ENCODE data around the gene GRAMD2B.

GRAMD2B gene

DNA sequence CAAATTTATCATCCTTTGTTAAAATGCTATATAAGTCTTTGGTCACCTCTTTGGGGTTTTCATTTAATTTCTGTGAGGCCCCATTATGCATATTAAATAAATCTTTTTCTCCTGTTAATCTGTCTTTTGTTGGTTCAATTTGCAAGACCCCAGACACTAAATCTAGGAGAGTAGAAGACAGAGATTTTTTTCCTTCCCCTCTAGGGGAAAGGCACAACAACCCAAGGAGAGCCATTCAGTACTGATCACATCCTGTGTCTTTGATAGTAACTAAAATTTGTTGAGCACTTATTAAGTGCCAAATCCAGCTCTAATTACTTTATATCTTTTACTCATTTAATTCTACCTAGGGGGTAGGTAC lies 97.4 kb downstream of the GRAMD2B start:
- no peak overlapping the region for H3K4me3 ChIP-seq (ENCODE audit: low read depth, low read length)
- TF ChIP-seq, protein P1, sequence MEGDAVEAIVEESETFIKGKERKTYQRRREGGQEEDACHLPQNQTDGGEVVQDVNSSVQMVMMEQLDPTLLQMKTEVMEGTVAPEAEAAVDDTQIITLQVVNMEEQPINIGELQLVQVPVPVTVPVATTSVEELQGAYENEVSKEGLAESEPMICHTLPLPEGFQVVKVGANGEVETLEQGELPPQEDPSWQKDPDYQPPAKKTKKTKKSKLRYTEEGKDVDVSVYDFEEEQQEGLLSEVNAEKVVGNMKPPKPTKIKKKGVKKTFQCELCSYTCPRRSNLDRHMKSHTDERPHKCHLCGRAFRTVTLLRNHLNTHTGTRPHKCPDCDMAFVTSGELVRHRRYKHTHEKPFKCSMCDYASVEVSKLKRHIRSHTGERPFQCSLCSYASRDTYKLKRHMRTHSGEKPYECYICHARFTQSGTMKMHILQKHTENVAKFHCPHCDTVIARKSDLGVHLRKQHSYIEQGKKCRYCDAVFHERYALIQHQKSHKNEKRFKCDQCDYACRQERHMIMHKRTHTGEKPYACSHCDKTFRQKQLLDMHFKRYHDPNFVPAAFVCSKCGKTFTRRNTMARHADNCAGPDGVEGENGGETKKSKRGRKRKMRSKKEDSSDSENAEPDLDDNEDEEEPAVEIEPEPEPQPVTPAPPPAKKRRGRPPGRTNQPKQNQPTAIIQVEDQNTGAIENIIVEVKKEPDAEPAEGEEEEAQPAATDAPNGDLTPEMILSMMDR (conservative IDR thresholded peaks at IDR 0.05; ENCODE audit: low read depth, low read length) = no peak
- no peak for DNase-seq (ENCODE audit: low read depth)

DNA sequence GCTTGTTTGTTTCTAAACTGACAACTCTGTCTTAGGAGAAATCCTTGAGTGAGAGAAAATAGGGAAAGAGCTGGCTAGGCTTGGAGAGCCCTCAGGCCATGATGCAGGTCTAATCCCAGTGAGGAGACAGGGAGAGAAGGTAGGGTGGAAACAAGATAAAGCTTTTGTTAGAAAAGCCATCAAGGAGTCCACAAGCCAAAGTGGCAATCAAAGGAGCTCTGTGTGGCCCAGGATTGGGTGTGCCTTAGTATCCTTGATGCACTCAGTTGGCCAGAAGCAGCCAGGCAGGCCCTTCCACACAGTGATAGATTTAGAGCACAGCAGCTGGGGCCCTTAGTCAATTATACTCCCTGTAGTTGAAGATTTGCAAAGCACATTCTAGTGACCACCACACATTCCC lies 97.9 kb downstream of the GRAMD2B start:
- TF ChIP-seq, protein P1 (conservative IDR thresholded peaks at IDR 0.05; ENCODE audit: low read depth, low read length) = no peak
- no peak overlapping the region for H3K4me3 ChIP-seq (ENCODE audit: low read depth, low read length)
- no peak for DNase-seq (ENCODE audit: low read depth)

GRCh38 chr5:126523818-126524510 lies 100.8 kb downstream of the GRAMD2B start:
- no peak overlapping the region for H3K4me3 ChIP-seq (ENCODE audit: low read depth, low read length)
- peak; percentile 54 for DNase-seq (ENCODE audit: low read depth)
- TF ChIP-seq, protein P1 (conservative IDR thresholded peaks at IDR 0.05; ENCODE audit: low read depth, low read length) = no peak

DNA sequence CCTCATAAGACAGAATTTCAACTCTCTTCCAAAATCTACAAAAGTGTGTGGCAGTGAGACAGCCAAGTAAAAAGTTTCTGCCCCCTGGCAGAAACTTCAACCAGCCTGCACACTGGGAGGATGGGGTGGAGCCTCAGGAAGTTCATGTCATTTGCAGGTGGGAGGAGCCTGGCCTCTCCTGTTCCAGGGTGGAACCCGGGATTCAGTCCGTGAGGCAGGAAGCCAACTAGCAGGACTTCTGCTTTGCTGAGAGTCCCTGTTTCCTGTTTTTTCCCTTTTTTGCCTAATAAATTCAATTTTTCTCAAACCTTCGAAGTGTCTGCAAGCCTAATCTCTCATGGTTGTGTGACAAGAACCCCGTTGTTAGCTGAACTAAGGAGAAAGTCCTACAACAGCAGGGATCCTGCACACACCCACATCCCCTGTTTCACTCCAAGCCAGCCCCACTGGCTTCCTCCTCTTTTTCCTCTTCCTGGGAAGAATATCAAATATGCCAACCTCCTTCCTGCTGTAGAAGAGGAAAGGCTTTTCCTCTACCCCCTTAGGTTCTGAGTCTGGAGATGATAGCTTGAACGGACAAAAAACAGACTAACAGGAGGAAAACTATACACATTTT lies 102.5 kb downstream of the GRAMD2B start:
- H3K4me3 ChIP-seq (ENCODE audit: low read depth, low read length) = no peak overlapping the region
- TF ChIP-seq, protein P1 (conservative IDR thresholded peaks at IDR 0.05; ENCODE audit: low read depth, low read length) = no peak
- DNase-seq (ENCODE audit: low read depth) = peak; percentile 53

- no peak overlapping the region for H3K4me3 ChIP-seq (ENCODE audit: low read depth, low read length)
- DNase-seq (ENCODE audit: low read depth) = peak; percentile 27
- TF ChIP-seq, protein P1 (conservative IDR thresholded peaks at IDR 0.05; ENCODE audit: low read depth, low read length) = no peak
These were observed 103.3 kb downstream of the GRAMD2B start for GRCh38 chr5:126526493-126526892.

DNA sequence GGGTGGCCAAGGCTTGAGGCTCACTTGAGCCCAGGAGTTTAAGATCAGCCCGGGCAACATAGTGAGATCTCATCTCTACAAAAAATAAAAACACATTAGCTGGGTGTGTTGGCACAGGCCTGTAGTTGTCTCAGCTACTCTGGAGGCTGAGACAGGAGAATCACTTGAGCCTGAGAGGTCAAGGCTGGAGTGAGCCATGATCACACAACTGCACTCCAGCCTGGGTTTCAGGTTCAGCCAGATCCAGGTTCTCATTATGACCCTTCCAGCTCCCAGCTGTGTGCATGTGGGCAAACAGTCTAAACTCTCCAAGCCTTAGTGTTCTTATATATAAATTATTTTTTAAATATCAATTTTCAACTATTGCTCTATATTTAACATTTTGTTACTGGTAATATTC lies 103.9 kb downstream of the GRAMD2B start:
- no peak for DNase-seq (ENCODE audit: low read depth)
- no peak overlapping the region for H3K4me3 ChIP-seq (ENCODE audit: low read depth, low read length)
- TF ChIP-seq, protein P1 (conservative IDR thresholded peaks at IDR 0.05; ENCODE audit: low read depth, low read length) = no peak

DNA sequence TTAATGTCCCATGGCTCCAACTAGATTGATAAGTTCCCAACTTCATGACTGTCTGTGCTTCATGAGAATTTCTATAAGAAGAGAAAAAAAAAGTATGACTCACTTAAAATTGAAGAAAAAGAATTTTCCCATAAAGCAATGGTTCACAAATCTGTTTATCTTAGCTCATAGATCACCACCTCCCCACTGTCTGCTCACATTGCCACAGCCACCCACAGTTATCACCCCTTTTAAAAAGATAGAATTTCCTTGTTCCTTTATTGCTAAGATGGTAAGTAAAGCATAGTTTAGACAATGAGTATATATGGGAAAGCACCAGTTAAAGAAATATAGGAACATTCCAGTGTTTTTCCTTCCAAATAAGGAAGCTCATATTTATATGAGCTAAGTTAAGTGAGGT lies 104.7 kb downstream of the GRAMD2B start:
- DNase-seq (ENCODE audit: low read depth) = peak; percentile 82
- H3K4me3 ChIP-seq (ENCODE audit: low read depth, low read length) = no peak overlapping the region
- TF ChIP-seq, protein P1 (conservative IDR thresholded peaks at IDR 0.05; ENCODE audit: low read depth, low read length) = no peak
